ENCODE results near the gene CXADR.

CXADR gene

GRCh38 chr21:17610911-17611310 is 98.1 kb downstream of the CXADR start:
- no peak for DNase-seq

GRCh38 chr21:17611414-17612022 is 98.7 kb downstream of the CXADR start:
- DNase-seq = peak; percentile 69

GRCh38 chr21:17612023-17612564 is 99.3 kb downstream of the CXADR start:
- DNase-seq = peak; percentile 19

DNA sequence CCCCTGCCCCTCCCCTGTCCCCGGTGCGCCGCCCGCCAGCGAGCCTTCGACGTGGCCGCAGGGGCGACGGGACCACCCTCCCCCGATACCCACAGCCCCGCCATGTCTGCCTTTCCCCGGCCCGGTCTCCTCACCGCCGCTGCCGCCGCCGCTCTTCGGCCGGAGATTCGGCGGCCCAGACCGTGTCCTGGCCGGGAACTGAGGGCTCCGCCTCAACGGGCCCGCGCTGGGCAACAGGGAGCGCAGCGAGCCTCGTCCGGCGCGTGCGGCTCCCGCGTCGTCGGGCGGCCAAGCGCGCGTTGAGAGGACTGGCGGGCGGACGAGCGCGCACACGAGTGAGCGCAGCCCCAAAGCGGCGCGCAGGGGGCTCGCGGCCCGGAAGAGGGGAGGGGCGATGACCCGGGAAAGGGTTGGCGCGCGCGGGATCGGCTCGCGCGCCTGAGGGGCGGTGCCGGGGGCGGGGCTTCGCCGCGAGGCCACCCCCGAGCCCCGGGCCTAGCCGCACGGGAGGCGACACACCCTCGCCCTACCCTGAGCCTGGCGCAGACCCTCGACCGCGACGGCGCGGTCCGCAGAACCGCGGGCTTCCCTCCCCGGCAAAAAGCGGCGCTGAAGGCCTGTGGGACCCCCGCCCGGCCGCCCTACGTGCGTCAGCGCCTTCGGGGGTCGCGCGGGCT is 99.9 kb downstream of the CXADR start, which contains the start of gene BTG3:
Gene BTG3, minus strand, starts transcription at position 337 of the 677 bp plus-strand sequence. CDS start 3,757 bp downstream, outside the sequence.
- DNase-seq = peak; percentile 45

- DNase-seq = no peak
These were observed 100.4 kb downstream of the CXADR start for GRCh38 chr21:17613242-17613676.

- no peak for DNase-seq
These were observed 104.0 kb downstream of the CXADR start for GRCh38 chr21:17616831-17617230.

DNA sequence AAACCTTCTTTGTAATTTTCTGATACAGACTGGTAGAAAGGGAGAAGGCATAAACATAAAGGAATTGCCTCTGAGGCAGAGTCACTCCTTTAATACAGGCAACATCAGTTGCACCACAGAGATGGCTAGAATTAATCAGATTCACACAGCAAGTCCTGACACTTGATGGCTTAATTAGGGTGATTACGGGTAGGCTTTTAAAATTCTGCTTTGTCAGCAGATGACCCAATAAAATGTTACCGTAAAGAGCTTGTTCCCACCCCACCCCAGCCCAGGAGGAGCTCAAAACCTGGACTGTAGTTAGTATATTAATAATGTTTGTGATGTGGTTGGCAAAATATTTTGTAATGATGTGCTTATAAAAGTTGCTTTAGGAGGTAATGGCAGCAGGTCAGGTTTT is 109.2 kb downstream of the CXADR start:
- no peak for DNase-seq

DNA sequence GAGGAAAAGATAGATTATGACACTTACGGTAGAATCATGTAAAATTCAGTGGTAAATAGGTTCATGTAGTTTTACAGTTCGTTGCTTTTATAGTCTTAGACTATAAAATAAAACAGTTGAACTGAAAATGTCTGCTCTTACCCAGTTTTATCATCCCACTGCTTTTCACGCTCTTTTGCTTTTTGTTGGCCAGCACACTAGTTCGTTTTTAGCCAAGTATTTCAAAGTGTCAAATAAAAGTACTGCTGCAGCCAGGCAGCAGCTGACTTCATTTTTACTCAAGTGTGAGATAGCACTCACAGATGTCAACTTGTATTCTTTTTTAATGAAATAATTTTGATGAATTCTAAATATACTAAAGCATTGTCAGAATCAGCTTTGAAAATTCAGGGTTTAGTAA is 118.4 kb downstream of the CXADR start:
- DNase-seq = no peak

GRCh38 chr21:17636711-17637110 is 123.9 kb downstream of the CXADR start:
- no peak for DNase-seq

- DNase-seq = no peak
These were observed 128.0 kb downstream of the CXADR start for GRCh38 chr21:17640821-17641220.

All from NCI-H1105 (cell line).